Testis (tissue), 2 donors: Measurements from ENCODE around the gene SUMO1.

ENCODE experiments used
- POLR2A ChIP-seq: fragments of 450-650 bp; IDR thresholded peaks from one replicate; pipeline ENCODE4 v1.6.1; 2017; ENCODE audit warnings: antibody characterized with exemption, mild to moderate bottlenecking, moderate library complexity
- TF ChIP-seq, protein P1 (sequence below), 3 experiments: fragments of 450-650 bp in 2 of 3; fragments of 200-600 bp in 1 of 3; sonication (generic) in 1 of 3; IDR thresholded peaks; one replicate each; pipeline ENCODE4 v1.5.1; 2016 to 2019; ENCODE audit warnings: antibody characterized with exemption in 3 of 3, mild to moderate bottlenecking in 2 of 3, moderate library complexity in 1 of 3

DNA sequence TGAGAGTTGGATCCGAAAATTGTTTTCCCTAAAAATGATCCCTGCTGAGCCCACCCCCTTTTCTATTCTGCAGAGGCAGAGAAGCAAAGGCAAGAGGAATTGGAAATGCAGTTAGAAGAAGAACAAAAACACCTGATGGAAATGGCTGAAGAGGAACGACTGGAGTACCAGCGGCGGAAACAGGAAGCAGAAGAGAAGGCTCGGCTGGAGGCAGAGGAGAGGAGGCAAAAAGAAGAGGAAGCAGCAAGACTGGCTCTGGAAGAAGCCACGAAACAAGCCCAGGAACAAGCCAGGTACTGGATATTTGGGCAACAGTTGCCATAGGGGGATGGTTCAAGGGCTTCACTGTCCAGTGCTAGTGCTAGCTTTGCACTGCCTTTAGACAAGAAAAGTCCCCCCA, 41.7 kb downstream of the SUMO1 start:
- TF ChIP-seq, protein P1, sequence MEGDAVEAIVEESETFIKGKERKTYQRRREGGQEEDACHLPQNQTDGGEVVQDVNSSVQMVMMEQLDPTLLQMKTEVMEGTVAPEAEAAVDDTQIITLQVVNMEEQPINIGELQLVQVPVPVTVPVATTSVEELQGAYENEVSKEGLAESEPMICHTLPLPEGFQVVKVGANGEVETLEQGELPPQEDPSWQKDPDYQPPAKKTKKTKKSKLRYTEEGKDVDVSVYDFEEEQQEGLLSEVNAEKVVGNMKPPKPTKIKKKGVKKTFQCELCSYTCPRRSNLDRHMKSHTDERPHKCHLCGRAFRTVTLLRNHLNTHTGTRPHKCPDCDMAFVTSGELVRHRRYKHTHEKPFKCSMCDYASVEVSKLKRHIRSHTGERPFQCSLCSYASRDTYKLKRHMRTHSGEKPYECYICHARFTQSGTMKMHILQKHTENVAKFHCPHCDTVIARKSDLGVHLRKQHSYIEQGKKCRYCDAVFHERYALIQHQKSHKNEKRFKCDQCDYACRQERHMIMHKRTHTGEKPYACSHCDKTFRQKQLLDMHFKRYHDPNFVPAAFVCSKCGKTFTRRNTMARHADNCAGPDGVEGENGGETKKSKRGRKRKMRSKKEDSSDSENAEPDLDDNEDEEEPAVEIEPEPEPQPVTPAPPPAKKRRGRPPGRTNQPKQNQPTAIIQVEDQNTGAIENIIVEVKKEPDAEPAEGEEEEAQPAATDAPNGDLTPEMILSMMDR (IDR thresholded peaks at IDR 0.05), result no peak
- TF ChIP-seq POLR2A, result no peak
